GM23248 (cell line): Measurements from ENCODE around the gene IGF2BP3.

Source experiments
- EZH2 ChIP-seq: fragments of 200-600 bp; sonication (generic); IDR thresholded peaks from 2 replicates; pipeline ENCODE4 v1.6.1; 2018; ENCODE audit warnings: antibody characterized with exemption, mild to moderate bottlenecking; ENCODE audit not compliant: insufficient read depth, poor library complexity, severe bottlenecking
- EZH2phosphoT487 ChIP-seq: fragments of 200-600 bp; sonication (generic); IDR thresholded peaks from 2 replicates; pipeline ENCODE4 v1.6.1; 2018; ENCODE audit warnings: antibody characterized with exemption, moderate library complexity, mild to moderate bottlenecking, low read depth; ENCODE audit not compliant: insufficient read depth

DNA sequence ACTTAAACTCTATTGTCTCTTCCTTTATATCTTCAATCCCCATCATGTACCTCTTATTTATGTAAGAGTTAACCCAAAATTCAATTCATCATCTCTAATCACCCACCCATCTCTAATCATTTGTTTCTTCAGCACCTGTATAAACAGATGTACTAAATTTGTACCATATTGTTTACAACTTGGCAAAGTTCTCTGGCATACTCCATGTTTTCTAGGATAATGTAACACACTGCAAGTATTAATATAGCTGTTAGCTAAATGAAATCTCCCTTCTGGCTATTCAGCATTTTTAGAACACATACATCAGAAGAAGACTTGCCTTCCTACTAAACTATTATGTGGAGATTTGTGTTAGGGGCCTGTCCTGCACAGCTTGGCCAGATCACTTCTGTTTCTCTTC lies 138.1 kb downstream of the IGF2BP3 start:
- TF ChIP-seq EZH2 = no peak
- no peak for TF ChIP-seq EZH2phosphoT487
